WTC11 (cell line): ENCODE measurements around the gene PXN. TPM values are rescaled to one million over a fixed set of nuclear protein-coding genes. Genes with fewer than 3 reads are reported as not detected.

Source experiments
- ATAC-seq: fragments of 200-7000 bp; cut with Tn5 transposase; 2 replicates; pipeline ENCODE4 v1.10.0; 2021; ENCODE audit warnings: mild to moderate bottlenecking, moderate library complexity
- CTCF ChIA-PET: fragments of 300-600 bp; sonication (Branson Sonifier 250); formaldehyde crosslinking; loops from one replicate; lab custom pipeline; 2021; ENCODE audit warnings: antibody characterized with exemption; lab: Charles Lee
- POLR2A ChIA-PET: fragments of 350-600 bp; sonication (Branson Sonifier 250); formaldehyde crosslinking; loops from one replicate; lab custom pipeline; 2021; ENCODE audit warnings: antibody characterized with exemption; lab: Charles Lee
- DNase-seq: peaks from one replicate; pipeline ENCODE4 v3.0.0; 2021; ENCODE audit warnings: low spot score
- H3K27ac Mint-ChIP-seq: 2 replicates; pipeline ENCODE4 v1.8.0; 2021; ENCODE audit warnings: mixed read lengths
- H3K27me3 Mint-ChIP-seq: 2 replicates; pipeline ENCODE4 v1.8.0; 2021; ENCODE audit warnings: low read depth, mild to moderate bottlenecking, moderate library complexity, mixed read lengths
- H3K36me3 Mint-ChIP-seq: 2 replicates; pipeline ENCODE4 v1.8.0; 2021; ENCODE audit warnings: mixed read lengths
- H3K4me1 Mint-ChIP-seq: 2 replicates; pipeline ENCODE4 v1.8.0; 2022; ENCODE audit warnings: mixed read lengths
- H3K4me3 Mint-ChIP-seq: 2 replicates; pipeline ENCODE4 v1.8.0; 2021; ENCODE audit warnings: mild to moderate bottlenecking, moderate library complexity, mixed read lengths
- H3K9me3 Mint-ChIP-seq: 2 replicates; pipeline ENCODE4 v1.8.0; 2021; ENCODE audit warnings: mixed read lengths
- ATF1 ChIP-seq: sonication (generic); formaldehyde crosslinking; IDR thresholded peaks from 2 replicates; pipeline ENCODE4 v1.8.1; 2023; ENCODE audit warnings: mild to moderate bottlenecking, moderate library complexity, missing genetic modification reagents
- ATF2 ChIP-seq: sonication (generic); formaldehyde crosslinking; IDR thresholded peaks from 2 replicates; pipeline ENCODE4 v1.8.1; 2022; ENCODE audit warnings: low read depth, missing genetic modification reagents, borderline replicate concordance
- E2F1 ChIP-seq: sonication (generic); formaldehyde crosslinking; IDR thresholded peaks from 2 replicates; pipeline ENCODE4 v1.8.0; 2022; ENCODE audit warnings: mild to moderate bottlenecking, missing genetic modification reagents
- E2F4 ChIP-seq: sonication (generic); formaldehyde crosslinking; IDR thresholded peaks from 2 replicates; pipeline ENCODE4 v1.8.1; 2022; ENCODE audit warnings: low read depth, mild to moderate bottlenecking, moderate library complexity, missing genetic modification reagents, borderline replicate concordance
- E2F5 ChIP-seq: sonication (generic); formaldehyde crosslinking; IDR thresholded peaks from 2 replicates; pipeline ENCODE4 v1.8.1; 2022; ENCODE audit warnings: mild to moderate bottlenecking, moderate library complexity, missing genetic modification reagents
- ERG ChIP-seq: fragments of 250-450 bp; sonication (Bioruptor Pico); IDR thresholded peaks from 2 replicates; pipeline ENCODE4 v1.8.0; 2021; ENCODE audit warnings: mild to moderate bottlenecking
- ESRRA ChIP-seq: sonication (generic); formaldehyde crosslinking; IDR thresholded peaks from 2 replicates; pipeline ENCODE4 v1.8.1; 2022; ENCODE audit warnings: mild to moderate bottlenecking, missing genetic modification reagents, borderline replicate concordance
- GTF2I ChIP-seq: fragments of 250-450 bp; sonication (Bioruptor Pico); conservative IDR thresholded peaks from 2 replicates; pipeline ENCODE4 v1.4.0; 2021; ENCODE audit warnings: mild to moderate bottlenecking
- IRF1 ChIP-seq: sonication (generic); formaldehyde crosslinking; IDR thresholded peaks from 2 replicates; pipeline ENCODE4 v1.8.0; 2023; ENCODE audit warnings: missing genetic modification reagents
- IRF2 ChIP-seq: sonication (generic); formaldehyde crosslinking; IDR thresholded peaks from 2 replicates; pipeline ENCODE4 v1.8.0; 2022; ENCODE audit warnings: low read depth, missing genetic modification reagents, borderline replicate concordance
- JAZF1 ChIP-seq: fragments of 250-450 bp; sonication (Bioruptor Pico); IDR thresholded peaks from 2 replicates; pipeline ENCODE4 v1.9.0; 2021; ENCODE audit warnings: moderate library complexity, mild to moderate bottlenecking, inconsistent platforms
- KAT7 ChIP-seq: sonication (generic); formaldehyde crosslinking; IDR thresholded peaks from 2 replicates; pipeline ENCODE4 v1.8.1; 2023; ENCODE audit warnings: missing genetic modification reagents, mild to moderate bottlenecking, borderline replicate concordance
- NFE2L1 ChIP-seq: sonication (generic); formaldehyde crosslinking; IDR thresholded peaks from 2 replicates; pipeline ENCODE4 v1.8.1; 2023; ENCODE audit warnings: missing genetic modification reagents
- NR2C2 ChIP-seq: sonication (generic); formaldehyde crosslinking; IDR thresholded peaks from 2 replicates; pipeline ENCODE4 v1.8.0; 2022; ENCODE audit warnings: mild to moderate bottlenecking, missing genetic modification reagents
- SMAD3 ChIP-seq: sonication (generic); formaldehyde crosslinking; IDR thresholded peaks from 2 replicates; pipeline ENCODE4 v1.8.0; 2022; ENCODE audit warnings: missing genetic modification reagents, mild to moderate bottlenecking, borderline replicate concordance
- SOX15 ChIP-seq: fragments of 250-450 bp; sonication (Bioruptor Pico); IDR thresholded peaks from 2 replicates; pipeline ENCODE4 v1.9.0; 2021; ENCODE audit warnings: mild to moderate bottlenecking
- TCF7 ChIP-seq: sonication (generic); formaldehyde crosslinking; IDR thresholded peaks from 2 replicates; pipeline ENCODE4 v1.8.0; 2022; ENCODE audit warnings: mild to moderate bottlenecking, low read depth, missing genetic modification reagents, moderate library complexity
- TEAD1 ChIP-seq: sonication (generic); formaldehyde crosslinking; IDR thresholded peaks from 2 replicates; pipeline ENCODE4 v1.8.0; 2022; ENCODE audit warnings: mild to moderate bottlenecking, missing genetic modification reagents
- USF2 ChIP-seq: sonication (generic); formaldehyde crosslinking; IDR thresholded peaks from 2 replicates; pipeline ENCODE4 v1.8.1; 2023; ENCODE audit warnings: mild to moderate bottlenecking, missing genetic modification reagents, moderate library complexity
- ZNF121 ChIP-seq: sonication (generic); formaldehyde crosslinking; IDR thresholded peaks from 2 replicates; pipeline ENCODE4 v1.8.0; 2023; ENCODE audit warnings: missing genetic modification reagents
- ZNF232 ChIP-seq: sonication (generic); formaldehyde crosslinking; IDR thresholded peaks from 2 replicates; pipeline ENCODE4 v1.8.0; 2022; ENCODE audit warnings: mild to moderate bottlenecking, missing genetic modification reagents
- ZNF263 ChIP-seq: sonication (generic); formaldehyde crosslinking; IDR thresholded peaks from 2 replicates; pipeline ENCODE4 v1.8.1; 2022; ENCODE audit warnings: low read depth, mild to moderate bottlenecking, moderate library complexity, missing genetic modification reagents
- ZNF317 ChIP-seq: sonication (generic); formaldehyde crosslinking; IDR thresholded peaks from 2 replicates; pipeline ENCODE4 v1.8.1; 2023; ENCODE audit warnings: low read depth, mild to moderate bottlenecking, moderate library complexity, missing genetic modification reagents, borderline replicate concordance
- ZNF425 ChIP-seq: fragments of 250-450 bp; sonication (Bioruptor Pico); conservative IDR thresholded peaks from 2 replicates; pipeline ENCODE4 v1.9.0; 2021; ENCODE audit warnings: mild to moderate bottlenecking
- total RNA-seq: library from RNA; stranded (reverse); gene quantifications from 3 replicates; pipeline ENCODE4 v1.2.3, GENCODE V29; 2021

PXN gene
- total RNA-seq, 1 experiment from 2014 or later: 132 TPM

- no peak for TF ChIP-seq ATF2 (CRISPR knock-in tag)
- TF ChIP-seq TCF7 (CRISPR knock-in tag): no peak
- TF ChIP-seq ZNF232: no peak
- TF ChIP-seq JAZF1: no peak
- TF ChIP-seq E2F1 (CRISPR knock-in tag): no peak
- no peak for TF ChIP-seq GTF2I (CRISPR knock-in tag)
- TF ChIP-seq ATF1 (CRISPR knock-in tag): no peak
- TF ChIP-seq, all 79 proteins: peak for 13
Observed at GRCh38 chr12:120228291-120229070, 37.0 kb downstream of the PXN start (continued).

GRCh38 chr12:120228041-120228290 lies 37.6 kb downstream of the PXN start:
- H3K4me1 Mint-ChIP-seq: peaks cover 73% of the 10 kb centered on the region
- no peaks in the 10 kb centered on the region; the same call in 1 of the 2 replicates for H3K27me3 Mint-ChIP-seq
- H3K27ac Mint-ChIP-seq: peak overlapping the region; percentile 98
- DNase-seq: no peak
- H3K9me3 Mint-ChIP-seq: no peaks in the 10 kb centered on the region
- H3K36me3 Mint-ChIP-seq: peaks cover 7% of the 10 kb centered on the region
- peak overlapping the region; percentile 55 for H3K4me3 Mint-ChIP-seq
- TF ChIP-seq IRF1 (CRISPR knock-in tag): no peak
- no peak for TF ChIP-seq E2F5
- TF ChIP-seq ZNF425 (CRISPR knock-in tag): no peak
- no peak for TF ChIP-seq NR2C2 (CRISPR knock-in tag)
- no peak for TF ChIP-seq E2F1 (CRISPR knock-in tag)
- no peak for TF ChIP-seq IRF2 (CRISPR knock-in tag)
- TF ChIP-seq KAT7 (CRISPR knock-in tag): no peak
- TF ChIP-seq ERG (CRISPR knock-in tag): no peak
- TF ChIP-seq ZNF317 (CRISPR knock-in tag): no peak
- TF ChIP-seq ESRRA (CRISPR knock-in tag): no peak
- no peak for TF ChIP-seq E2F4 (CRISPR knock-in tag)
- no peak for TF ChIP-seq NFE2L1 (CRISPR knock-in tag)
- TF ChIP-seq SMAD3: no peak
- no peak for TF ChIP-seq ZNF121 (CRISPR knock-in tag)
- no peak for TF ChIP-seq ZNF263 (CRISPR knock-in tag)
- TF ChIP-seq USF2 (CRISPR knock-in tag): no peak
- TF ChIP-seq SOX15 (CRISPR knock-in tag): no peak
- TF ChIP-seq TEAD1 (CRISPR knock-in tag): no peak
- TF ChIP-seq, all 79 proteins: peak for 0
- ChIA-PET CTCF (interaction anchor here (0.5 to 10.5 kb wide), 50 partner anchors 8 to 557 kb away, joined by 3 to 717 read pairs (median 5); partner anchors contain the start of genes GCN1, PXN, RAB35 and RNU4-1), POLR2A (interaction anchor here (0.5 to 7.7 kb wide), 14 partner anchors 8 to 161 kb away, joined by 3 to 198 read pairs (median 5); partner anchors contain the start of genes PXN, RAB35, RNU4-1 and RNU4-2)
- no peak for ATAC-seq
